Brain microvascular endothelial cell (primary cell): Measurements from ENCODE around the gene HILPDA.
"Not testable (repeated sequence)": the region's sequence is repeated elsewhere in the genome, so short reads cannot be mapped to it uniquely, and the experiment has no call there.

ENCODE experiments used
- DNase-seq: peaks from one replicate; pipeline ENCODE4 v3.0.0-alpha.2; 2020
- H3K27ac ChIP-seq: fragments of 250-450 bp; sonication (Bioruptor Pico); 2 replicates; pipeline ENCODE4 v1.5.1; 2020; ENCODE audit warnings: mild to moderate bottlenecking, moderate library complexity
- H3K27me3 ChIP-seq: fragments of 250-450 bp; sonication (Bioruptor Pico); replicated peaks from 2 replicates; pipeline ENCODE4 v1.5.1; 2020; ENCODE audit warnings: mild to moderate bottlenecking
- H3K36me3 ChIP-seq: fragments of 250-450 bp; sonication (Bioruptor Pico); replicated peaks from 2 replicates; pipeline ENCODE4 v1.5.1; 2020; ENCODE audit warnings: mild to moderate bottlenecking
- H3K4me3 ChIP-seq: 2 replicates; pipeline ENCODE4 v1.5.1; 2011; ENCODE audit warnings: low read depth, mild to moderate bottlenecking, control low read depth, low read length, moderate library complexity
- in situ Hi-C: cut with HindIII; loops from 2 replicates; pipeline ENCODE4 v1.10.0; 2017; ENCODE audit warnings: low sequenced_read_pairs, low pct_ligation_motif_present
- TF ChIP-seq, protein P1 (sequence below): IDR thresholded peaks from 2 replicates; pipeline ENCODE4 v1.5.1; 2011; ENCODE audit warnings: low read depth, mild to moderate bottlenecking, moderate library complexity, low read length, control low read depth, inconsistent platforms; ENCODE audit errors: missing control alignments

Gene HILPDA

DNA sequence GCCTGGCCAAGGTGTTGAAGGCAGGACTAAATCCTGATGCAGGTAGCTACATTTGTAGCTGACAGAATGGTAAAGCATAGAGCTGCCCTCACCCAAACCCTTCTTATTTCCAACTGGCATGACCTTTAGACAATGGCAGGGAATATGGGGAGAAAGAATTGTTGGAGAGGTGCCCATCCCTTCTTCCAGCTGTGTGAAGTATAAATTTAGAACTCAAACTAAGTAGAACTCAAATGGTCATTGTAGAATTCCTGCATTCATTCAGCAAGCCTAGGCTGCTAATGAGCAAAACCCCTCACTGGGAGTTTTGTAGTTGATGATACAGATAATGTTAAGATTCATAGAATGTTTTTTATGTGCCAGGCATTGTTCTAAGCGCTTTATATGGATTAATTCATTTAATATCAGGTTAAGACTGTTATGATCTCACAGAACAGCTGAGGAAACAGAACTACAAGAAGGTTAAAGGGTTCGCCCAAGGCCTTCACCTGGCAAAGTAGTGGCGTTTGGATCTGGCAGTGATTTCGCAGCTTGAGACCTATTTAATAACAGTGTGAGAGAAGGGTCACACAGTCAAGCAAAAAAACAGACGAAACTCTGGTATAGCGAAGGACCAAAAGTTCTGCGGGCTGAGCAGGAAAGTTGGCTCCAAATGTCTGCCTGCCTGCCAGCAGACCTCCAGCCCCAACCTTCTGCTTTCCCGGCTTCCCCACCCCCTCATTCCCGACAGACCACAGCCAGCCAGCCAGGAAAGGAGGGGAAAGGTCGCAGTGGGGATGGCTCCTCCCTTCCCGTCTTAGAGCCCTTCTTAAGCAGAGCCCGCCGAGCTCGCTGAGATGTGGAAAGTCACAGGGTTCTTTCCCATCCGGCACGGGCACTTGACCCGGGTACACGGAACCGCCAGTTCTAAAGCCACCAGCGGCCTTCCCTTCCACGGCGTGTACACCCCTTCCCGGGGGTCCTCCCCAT lies 1.6 kb upstream of the HILPDA start:
- no peaks in the 10 kb centered on the region for H3K27me3 ChIP-seq
- peak overlapping the region; percentile 9 for H3K4me3 ChIP-seq
- H3K27ac ChIP-seq, result peak overlapping the region; percentile 83
- peak; percentile 52 for DNase-seq
- H3K36me3 ChIP-seq, result peaks cover 8% of the 10 kb centered on the region
- in situ Hi-C loops, result no loop called here
- TF ChIP-seq, protein P1, sequence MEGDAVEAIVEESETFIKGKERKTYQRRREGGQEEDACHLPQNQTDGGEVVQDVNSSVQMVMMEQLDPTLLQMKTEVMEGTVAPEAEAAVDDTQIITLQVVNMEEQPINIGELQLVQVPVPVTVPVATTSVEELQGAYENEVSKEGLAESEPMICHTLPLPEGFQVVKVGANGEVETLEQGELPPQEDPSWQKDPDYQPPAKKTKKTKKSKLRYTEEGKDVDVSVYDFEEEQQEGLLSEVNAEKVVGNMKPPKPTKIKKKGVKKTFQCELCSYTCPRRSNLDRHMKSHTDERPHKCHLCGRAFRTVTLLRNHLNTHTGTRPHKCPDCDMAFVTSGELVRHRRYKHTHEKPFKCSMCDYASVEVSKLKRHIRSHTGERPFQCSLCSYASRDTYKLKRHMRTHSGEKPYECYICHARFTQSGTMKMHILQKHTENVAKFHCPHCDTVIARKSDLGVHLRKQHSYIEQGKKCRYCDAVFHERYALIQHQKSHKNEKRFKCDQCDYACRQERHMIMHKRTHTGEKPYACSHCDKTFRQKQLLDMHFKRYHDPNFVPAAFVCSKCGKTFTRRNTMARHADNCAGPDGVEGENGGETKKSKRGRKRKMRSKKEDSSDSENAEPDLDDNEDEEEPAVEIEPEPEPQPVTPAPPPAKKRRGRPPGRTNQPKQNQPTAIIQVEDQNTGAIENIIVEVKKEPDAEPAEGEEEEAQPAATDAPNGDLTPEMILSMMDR, result no peak

DNA sequence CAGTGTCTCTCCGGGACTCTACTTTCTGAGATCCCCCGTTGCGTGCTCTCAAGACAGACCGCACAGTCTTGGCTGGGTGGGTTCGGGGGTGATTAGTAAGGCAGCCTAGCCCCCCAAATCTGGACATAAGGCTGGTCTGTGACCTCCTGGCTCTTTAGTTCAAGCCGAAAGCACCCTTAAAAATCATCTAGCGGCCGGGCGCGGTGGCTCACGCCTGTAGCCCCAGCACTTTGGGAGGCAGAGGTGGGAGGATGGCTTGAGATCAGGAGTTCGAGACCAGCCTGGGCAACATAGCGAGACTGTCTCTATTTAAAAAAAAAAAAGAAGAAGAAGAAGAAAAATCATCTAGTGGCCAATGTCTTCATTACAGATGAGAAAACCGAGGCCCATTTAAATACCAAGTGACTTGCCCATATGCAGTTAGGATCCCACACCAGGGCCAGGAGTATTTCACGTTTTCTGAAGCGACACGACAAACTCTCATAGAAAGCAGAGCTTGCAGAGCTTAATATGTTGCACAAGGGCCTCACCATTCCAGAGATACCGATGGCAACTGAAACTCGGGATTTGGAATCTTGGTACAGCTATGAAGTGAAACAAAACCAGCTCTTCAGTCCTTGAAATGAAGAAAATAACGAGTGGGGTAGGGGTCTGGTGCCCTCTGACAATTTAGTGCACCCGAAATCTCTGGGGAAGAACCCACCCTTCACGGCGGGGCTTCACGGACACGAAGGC lies 703 bp upstream of the HILPDA start:
- peak overlapping the region; percentile 83 for H3K27ac ChIP-seq
- H3K4me3 ChIP-seq, result peak overlapping the region; percentile 80
- TF ChIP-seq, protein P1, result no peak
- DNase-seq, result peak; percentile 14
- H3K36me3 ChIP-seq, result peaks cover 8% of the 10 kb centered on the region
- no peaks in the 10 kb centered on the region for H3K27me3 ChIP-seq
- in situ Hi-C loops, result no loop called here

DNA sequence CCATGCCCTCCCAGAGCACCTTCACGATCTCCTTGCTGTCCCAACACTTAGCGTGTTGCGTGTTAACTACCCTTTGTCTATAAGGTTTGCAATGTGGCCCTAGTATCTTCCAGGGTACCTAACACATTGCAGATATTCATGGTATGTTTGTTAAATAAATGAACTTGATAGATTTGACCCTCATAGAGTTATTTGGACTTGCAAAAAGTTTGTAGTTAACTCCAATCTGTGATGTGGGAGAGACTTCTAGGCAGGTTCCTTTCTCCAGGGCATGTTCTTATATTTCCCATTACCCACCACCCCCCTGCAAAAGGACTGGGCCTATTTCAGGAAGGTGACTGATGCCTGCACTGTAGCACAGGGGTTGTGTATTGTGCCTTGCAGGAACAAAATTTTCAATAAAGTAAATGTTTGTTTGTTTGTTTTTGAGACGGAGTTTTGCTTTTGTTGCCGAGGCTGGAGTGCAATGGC lies 612 bp downstream of the HILPDA start:
- H3K27ac ChIP-seq, result peak overlapping the region; percentile 37
- no peak for DNase-seq
- H3K4me3 ChIP-seq, result peak overlapping the region; percentile 80
- no peaks in the 10 kb centered on the region for H3K27me3 ChIP-seq
- TF ChIP-seq, protein P1, result no peak
- in situ Hi-C loops, result no loop called here
- peaks cover 8% of the 10 kb centered on the region for H3K36me3 ChIP-seq

DNA sequence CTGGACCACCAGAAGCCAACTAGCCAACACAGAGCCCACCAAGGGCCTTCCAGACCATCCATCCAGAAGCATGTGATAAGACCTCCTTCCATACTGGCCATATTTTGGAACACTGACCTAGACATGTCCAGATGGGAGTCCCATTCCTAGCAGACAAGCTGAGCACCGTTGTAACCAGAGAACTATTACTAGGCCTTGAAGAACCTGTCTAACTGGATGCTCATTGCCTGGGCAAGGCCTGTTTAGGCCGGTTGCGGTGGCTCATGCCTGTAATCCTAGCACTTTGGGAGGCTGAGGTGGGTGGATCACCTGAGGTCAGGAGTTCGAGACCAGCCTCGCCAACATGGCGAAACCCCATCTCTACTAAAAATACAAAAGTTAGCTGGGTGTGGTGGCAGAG lies 1.7 kb downstream of the HILPDA start:
- peak overlapping the region; percentile 80 for H3K4me3 ChIP-seq
- H3K27ac ChIP-seq, H3K27me3 ChIP-seq, H3K36me3 ChIP-seq, DNase-seq, in situ Hi-C loops: not testable (repeated sequence)

DNA sequence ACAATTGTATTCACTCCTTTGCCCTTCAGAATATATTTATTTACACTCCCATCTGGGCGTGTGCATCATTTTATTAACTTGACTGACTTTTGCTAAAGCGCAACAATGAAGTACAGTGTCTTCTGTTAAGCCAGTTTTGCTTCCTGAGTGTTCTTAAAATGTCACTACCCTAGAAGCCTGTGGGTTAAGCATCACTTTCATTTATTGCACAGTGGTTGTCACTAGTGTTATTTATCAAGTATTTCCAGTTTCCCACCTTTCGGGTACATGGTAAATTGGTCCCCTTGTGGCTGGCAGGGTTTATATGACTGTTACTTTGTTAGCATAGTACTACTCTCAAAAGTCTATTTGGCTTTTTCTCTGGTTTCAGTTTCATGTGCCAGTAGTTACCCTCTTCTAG lies 3.3 kb downstream of the HILPDA start:
- peaks cover 8% of the 10 kb centered on the region for H3K36me3 ChIP-seq
- H3K27me3 ChIP-seq, result no peaks in the 10 kb centered on the region
- H3K27ac ChIP-seq, result no peak overlapping the region
- no peak overlapping the region for H3K4me3 ChIP-seq
- DNase-seq, result no peak
- in situ Hi-C loops, result no loop called here
- TF ChIP-seq, protein P1, result no peak

DNA sequence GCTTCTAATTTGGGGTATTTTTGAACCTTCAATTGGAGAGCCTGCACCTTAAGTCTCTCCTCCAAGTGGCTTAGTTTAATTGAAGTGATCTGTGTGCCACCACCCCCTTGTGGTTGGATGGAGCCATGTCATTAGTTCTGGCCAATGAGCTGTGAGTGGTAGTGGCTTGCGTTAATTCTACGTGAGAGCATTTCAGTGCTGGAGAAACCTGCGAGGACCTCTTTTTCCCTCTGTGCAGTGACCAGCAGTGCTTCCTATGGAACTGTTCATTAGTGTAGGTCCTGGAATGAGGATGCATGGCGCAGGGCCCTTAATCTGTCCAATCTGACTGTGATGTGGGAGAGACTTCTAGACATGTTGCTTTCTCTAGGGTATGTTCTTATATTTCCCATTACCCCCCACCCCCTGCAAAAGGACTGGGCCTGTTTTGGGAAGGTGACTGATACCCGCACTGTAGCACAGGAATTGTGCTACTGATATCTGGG lies 3.8 kb downstream of the HILPDA start:
- TF ChIP-seq, protein P1, result peak; percentile 84

More for the DNA sequence above, 3.8 kb downstream of the HILPDA start:
- in situ Hi-C loops, result no loop called here
- Histone ChIP-seq H3K27ac (no peak overlapping the region), H3K36me3 (peaks cover 8% of the 10 kb centered on the region), H3K4me3 (no peak overlapping the region), H3K27me3 (no peaks in the 10 kb centered on the region)
- peak; percentile 66 for DNase-seq
